Measurements from ENCODE around the gene PAX6.

DNA sequence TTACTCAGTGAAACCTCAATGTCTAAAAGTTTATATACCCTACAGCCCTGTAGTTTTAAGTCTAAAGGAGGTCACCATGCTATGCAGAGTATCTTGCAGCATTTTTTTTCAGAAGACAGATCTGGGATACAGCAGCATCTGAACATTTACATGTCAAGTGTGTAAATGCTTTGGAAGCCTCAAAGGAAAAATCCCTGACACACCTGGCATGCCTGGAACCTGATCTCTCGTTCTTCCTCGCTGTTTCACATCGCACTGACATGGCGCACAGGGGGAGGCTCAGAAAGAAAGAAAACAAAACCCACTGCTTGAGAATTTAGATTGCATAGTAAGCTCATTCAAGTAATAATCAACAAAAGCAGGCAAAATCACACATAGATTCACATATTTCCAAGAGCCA is 31.0 kb downstream of the PAX6 start:
- TF ChIP-seq, protein P1, sequence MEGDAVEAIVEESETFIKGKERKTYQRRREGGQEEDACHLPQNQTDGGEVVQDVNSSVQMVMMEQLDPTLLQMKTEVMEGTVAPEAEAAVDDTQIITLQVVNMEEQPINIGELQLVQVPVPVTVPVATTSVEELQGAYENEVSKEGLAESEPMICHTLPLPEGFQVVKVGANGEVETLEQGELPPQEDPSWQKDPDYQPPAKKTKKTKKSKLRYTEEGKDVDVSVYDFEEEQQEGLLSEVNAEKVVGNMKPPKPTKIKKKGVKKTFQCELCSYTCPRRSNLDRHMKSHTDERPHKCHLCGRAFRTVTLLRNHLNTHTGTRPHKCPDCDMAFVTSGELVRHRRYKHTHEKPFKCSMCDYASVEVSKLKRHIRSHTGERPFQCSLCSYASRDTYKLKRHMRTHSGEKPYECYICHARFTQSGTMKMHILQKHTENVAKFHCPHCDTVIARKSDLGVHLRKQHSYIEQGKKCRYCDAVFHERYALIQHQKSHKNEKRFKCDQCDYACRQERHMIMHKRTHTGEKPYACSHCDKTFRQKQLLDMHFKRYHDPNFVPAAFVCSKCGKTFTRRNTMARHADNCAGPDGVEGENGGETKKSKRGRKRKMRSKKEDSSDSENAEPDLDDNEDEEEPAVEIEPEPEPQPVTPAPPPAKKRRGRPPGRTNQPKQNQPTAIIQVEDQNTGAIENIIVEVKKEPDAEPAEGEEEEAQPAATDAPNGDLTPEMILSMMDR (IDR thresholded peaks at IDR 0.05): no peak
- no peak for TF ChIP-seq POLR2A (IDR thresholded peaks at IDR 0.05)

Measured in testis (tissue), 2 donors.